ENCODE measurements around the gene PTGER2.

PTGER2 gene

DNA sequence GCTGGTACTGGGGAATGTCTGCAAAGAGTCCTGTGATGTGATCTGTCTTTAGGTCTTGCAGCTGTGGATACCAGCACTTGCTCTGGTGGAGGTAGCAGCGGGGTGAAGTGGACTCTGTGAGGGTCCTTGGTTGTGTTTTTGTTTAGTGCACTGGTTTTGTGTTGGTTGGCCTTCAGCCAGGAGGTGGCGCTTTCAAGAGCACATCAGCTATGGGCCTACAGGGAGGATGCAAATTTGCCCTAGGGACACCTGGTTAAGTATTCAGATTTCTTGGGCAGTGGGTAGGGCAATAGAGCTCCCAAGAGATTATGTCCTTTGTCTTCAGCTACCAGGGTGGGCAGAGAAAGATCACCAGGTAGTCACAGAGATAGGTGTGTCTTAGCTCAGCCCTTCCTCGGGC is 63.8 kb downstream of the PTGER2 start:
- DNase-seq (ENCODE audit: low spot score) = no peak

Data from iPS-NIHi11 (cell line).